Kidney (tissue), 22 donors: ENCODE results near the gene TMEM45B. TPM values are rescaled to one million over a fixed set of nuclear protein-coding genes. Genes with fewer than 3 reads are reported as not detected.

ENCODE experiments used
- DNase-seq, 5 donors: peaks; one replicate each; pipeline ENCODE4 v3.0.0-alpha.2; 2013 to 2020
- FAIRE-seq: peaks from 2 replicates; lab custom pipeline; 2012; peaks lifted over from hg19 to GRCh38; lab: Jason Lieb, UNC
- H3K27ac ChIP-seq, 2 donors: one replicate each; pipeline ENCODE4 v1.7.0; 2013; ENCODE audit warnings: low read depth in 2 of 2, low read length in 2 of 2, inconsistent platforms in 1 of 2
- H3K27me3 ChIP-seq: one replicate; pipeline ENCODE4 v1.7.1; 2013; ENCODE audit warnings: low read length, inconsistent platforms; ENCODE audit not compliant: control insufficient read depth, insufficient read depth
- H3K36me3 ChIP-seq, 3 donors: one replicate each; pipeline versions ENCODE4 v1.7.0 to v1.7.1; 2013; ENCODE audit warnings: low read length in 3 of 3, control low read depth in 1 of 3, inconsistent platforms in 1 of 3; ENCODE audit not compliant: insufficient read depth in 3 of 3, control insufficient read depth in 2 of 3
- H3K4me1 ChIP-seq, 3 donors: one replicate each; pipeline versions ENCODE4 v1.7.0 to v1.7.1; 2013; ENCODE audit warnings: low read length in 3 of 3, inconsistent platforms in 1 of 3, low read depth in 1 of 3; ENCODE audit not compliant: control insufficient read depth in 2 of 3, insufficient read depth in 2 of 3
- H3K4me3 ChIP-seq, 3 donors: one replicate each; pipeline versions ENCODE4 v1.7.0 to v1.8.1; 2013; ENCODE audit warnings: low read length in 3 of 3, control low read depth in 1 of 3, inconsistent platforms in 1 of 3
- H3K9ac ChIP-seq, 3 donors: one replicate each; pipeline versions ENCODE4 v1.7.0 to v1.7.1; 2013; ENCODE audit warnings: low read length in 3 of 3, control low read depth in 1 of 3, inconsistent platforms in 1 of 3
- H3K9me3 ChIP-seq, 3 donors: one replicate each; pipeline versions ENCODE4 v1.7.0 to v1.7.1; 2013; ENCODE audit warnings: low read length in 3 of 3, control low read depth in 1 of 3, inconsistent platforms in 1 of 3; ENCODE audit not compliant: control insufficient read depth in 2 of 3, insufficient read depth in 1 of 3
- CTCF ChIP-seq: IDR thresholded peaks from 3 replicates; pipeline ENCODE4 v1.5.1; 2012; ENCODE audit warnings: mild to moderate bottlenecking, moderate library complexity, borderline replicate concordance; ENCODE audit not compliant: insufficient read depth; ENCODE audit errors: extremely low read depth
- intact Hi-C: fragments of 100-400 bp; cut with DNase I; formaldehyde crosslinking; loops from one replicate; pipeline ENCODE4 v1.11.1; 2022
- long read RNA-seq, 10 donors: library from polyadenylated mRNA in 1 of 10; unstranded in 1 of 10; transcript quantifications; one replicate each; pipeline ENCODE4 v2.0.0 and lab custom pipeline, GENCODE V29; 2021 to 2026
- polyA plus RNA-seq: library from polyadenylated mRNA; stranded (reverse); fragments of 350-450 nt; fragmentation: Illumina TruSeq; extraction: RNeasy Lipid Tissue Mini Kit (QIAGEN cat#74804); gene quantifications from one replicate; pipeline ENCODE4 v1.2.3, GENCODE V29; 2014; ENCODE audit warnings: low read depth, low replicate concordance; ENCODE audit not compliant: insufficient read depth
- total RNA-seq: library from RNA; stranded (reverse); fragmentation: NEBNext Ultra II Directional; extraction: Animal tissue kit (Norgen Biotek cat#: 25700); gene quantifications from one replicate; pipeline ENCODE4 v1.2.1, GENCODE V29; 2021
- donor health status: control.
- donor health status: control.
- donor health status: control.
- donor health status: control.
- donor health status: control.
- donor health status: DM: yes; HTN: yes; CAD: no.
- donor health status: Normal renal cell carcinoma (clear cell type).

TMEM45B gene
- total RNA-seq (17.7 TPM), polyA plus RNA-seq (37.5 TPM)
- long read RNA-seq, donor 1, partial matches to known transcripts: 0 of 2 reads
- long read RNA-seq, donor 1, other reads (novel, unspliced or antisense): 0 of 2 reads
- long read RNA-seq, donor 2, transcript TMEM45B-201 (6 exons, 2,234 nt): major isoform, 6 of 6 reads
- long read RNA-seq, donor 2, partial matches to known transcripts: 0 of 6 reads
- long read RNA-seq, donor 2, other reads (novel, unspliced or antisense): 0 of 6 reads
- long read RNA-seq, donor 3, transcript TMEM45B-201 (6 exons, 2,234 nt): major isoform, 7 of 12 reads
- long read RNA-seq, donor 3, partial matches to known transcripts: 5 of 12 reads
- long read RNA-seq, donor 3, other reads (novel, unspliced or antisense): 0 of 12 reads
- long read RNA-seq, donor 4, partial matches to known transcripts: 8 of 11 reads
- long read RNA-seq, donor 4, other reads (novel, unspliced or antisense): 0 of 11 reads
- long read RNA-seq, donor 5: 0 reads
- long read RNA-seq, donor 6, transcript TMEM45B-201 (6 exons, 2,234 nt): major isoform, 5 of 5 reads
- long read RNA-seq, donor 6, partial matches to known transcripts: 0 of 5 reads
- long read RNA-seq, donor 6, other reads (novel, unspliced or antisense): 0 of 5 reads
- long read RNA-seq, donor 7, transcript TMEM45B-201 (6 exons, 2,234 nt): major isoform, 14 of 22 reads
- long read RNA-seq, donor 7, partial matches to known transcripts: 1 of 22 reads
- long read RNA-seq, donor 7, other reads (novel, unspliced or antisense): 7 of 22 reads
- long read RNA-seq, donor 8, transcript TMEM45B-201 (6 exons, 2,234 nt): major isoform, 5 of 5 reads
- long read RNA-seq, donor 8, partial matches to known transcripts: 0 of 5 reads
- long read RNA-seq, donor 8, other reads (novel, unspliced or antisense): 0 of 5 reads
- long read RNA-seq, donor 9, transcript TMEM45B-201 (6 exons, 2,234 nt): major isoform, 6 of 6 reads
- long read RNA-seq, donor 9, partial matches to known transcripts: 0 of 6 reads
- long read RNA-seq, donor 9, other reads (novel, unspliced or antisense): 0 of 6 reads
- long read RNA-seq, donor 10, transcript TMEM45B-201 (6 exons, 2,234 nt): major isoform, 8 of 9 reads
- long read RNA-seq, donor 10, partial matches to known transcripts: 0 of 9 reads
- long read RNA-seq, donor 10, other reads (novel, unspliced or antisense): 0 of 9 reads

GRCh38 chr11:129815596-129816461, at the start of gene TMEM45B:
Gene TMEM45B (plus strand): TSS chr11:129815848. CDS start chr11:129852483, 36,635 bp downstream.
- no peaks in the 10 kb centered on the region for H3K27me3 ChIP-seq
- intact Hi-C loops: no loop called here
- FAIRE-seq: no peak
- H3K36me3 ChIP-seq: no peaks in the 10 kb centered on the region
- H3K4me1 ChIP-seq: peaks cover 0 to 2% (median 0%) of the 10 kb centered on the region in 3 donors
- peak; percentile 72 to 90 (median 79) for DNase-seq
- H3K9ac ChIP-seq: peak within 1 kb of the TSS in 1 of 3 donors; percentile 46
- no peaks in the 10 kb centered on the region for H3K9me3 ChIP-seq
- peak within 1 kb of the TSS in 2 of 3 donors; percentile 38 to 58 for H3K4me3 ChIP-seq
- no peak for TF ChIP-seq CTCF
- H3K27ac ChIP-seq: peak within 1 kb of the TSS; percentile 67 to 80

- Histone ChIP-seq H3K27ac (no peak overlapping the region), H3K9me3 (no peaks in the 10 kb centered on the region), H3K36me3 (no peaks in the 10 kb centered on the region), H3K4me1 (peaks cover 0 to 3% (median 2%) of the 10 kb centered on the region in 3 donors), H3K9ac (no peak overlapping the region), H3K27me3 (no peaks in the 10 kb centered on the region), H3K4me3 (no peak overlapping the region)
- FAIRE-seq: no peak
- peak; percentile 50 for TF ChIP-seq CTCF
- peak in 4 of 5 donors; percentile 28 to 51 (median 44) for DNase-seq
- intact Hi-C loops: no loop called here
Observed at GRCh38 chr11:129766898-129767604, 48.6 kb upstream of the TMEM45B start.

- no peaks in the 10 kb centered on the region for H3K27me3 ChIP-seq
- H3K9ac ChIP-seq: no peak overlapping the region
- intact Hi-C loops: no loop called here
- H3K9me3 ChIP-seq: no peaks in the 10 kb centered on the region
- TF ChIP-seq CTCF: no peak
- H3K4me3 ChIP-seq: no peak overlapping the region
- DNase-seq (no peak), FAIRE-seq (no peak)
- peaks cover 0 to 3% (median 2%) of the 10 kb centered on the region in 3 donors for H3K4me1 ChIP-seq
- H3K36me3 ChIP-seq: no peaks in the 10 kb centered on the region
- H3K27ac ChIP-seq: peak overlapping the region in 1 of 2 donors; percentile 17
Observed at GRCh38 chr11:129767827-129768226, 47.8 kb upstream of the TMEM45B start.
